H9 (cell line): ENCODE results near the gene S1PR3. TPM values are rescaled to one million over a fixed set of nuclear protein-coding genes. Genes with fewer than 3 reads are reported as not detected.

Source experiments
- DNase-seq: peaks from one replicate; pipeline ENCODE4 v3.0.0-alpha.2; 2017
- H2AFZ ChIP-seq: one replicate; pipeline ENCODE4 v1.6.1; 2013; ENCODE audit warnings: mild to moderate bottlenecking, low read length, control low read depth, moderate library complexity
- H2AK5ac ChIP-seq: 2 replicates; pipeline ENCODE4 v1.6.1; 2013; ENCODE audit warnings: low read length, control low read depth, mixed read lengths; ENCODE audit not compliant: insufficient read length
- H2BK120ac ChIP-seq: one replicate; pipeline ENCODE4 v1.6.1; 2013; ENCODE audit warnings: low read depth, mild to moderate bottlenecking, low read length, control low read depth, inconsistent platforms; ENCODE audit not compliant: poor library complexity, severe bottlenecking
- H2BK12ac ChIP-seq: 2 replicates; pipeline ENCODE4 v1.6.1; 2013; ENCODE audit warnings: low read length, control low read depth, mixed read lengths, low read depth; ENCODE audit not compliant: insufficient read length
- H2BK15ac ChIP-seq: 2 replicates; pipeline ENCODE4 v1.6.1; 2013; ENCODE audit warnings: low read depth, low read length, control low read depth
- H2BK20ac ChIP-seq: one replicate; pipeline ENCODE4 v1.6.1; 2013; ENCODE audit warnings: low read depth, mild to moderate bottlenecking, low read length, control low read depth, inconsistent platforms; ENCODE audit not compliant: poor library complexity, severe bottlenecking
- H2BK5ac ChIP-seq: 2 replicates; pipeline ENCODE4 v1.6.1; 2013; ENCODE audit warnings: low read length, control low read depth, mixed read lengths; ENCODE audit not compliant: insufficient read length
- H3K14ac ChIP-seq: 2 replicates; pipeline ENCODE4 v1.6.1; 2013; ENCODE audit warnings: low read length, control low read depth; ENCODE audit not compliant: insufficient read depth
- H3K18ac ChIP-seq: 2 replicates; pipeline ENCODE4 v1.6.1; 2013; ENCODE audit warnings: low read depth, mild to moderate bottlenecking, mixed read lengths, low read length, control low read depth; ENCODE audit not compliant: insufficient read length
- H3K23ac ChIP-seq: 2 replicates; pipeline ENCODE4 v1.6.1; 2013; ENCODE audit warnings: low read length, control low read depth, mixed read lengths, low read depth; ENCODE audit not compliant: insufficient read length
- H3K23me2 ChIP-seq: 2 replicates; pipeline ENCODE4 v1.6.1; 2013; ENCODE audit warnings: low read depth, mild to moderate bottlenecking, mixed read lengths, low read length, control low read depth; ENCODE audit not compliant: insufficient read length, poor library complexity, severe bottlenecking
- H3K27ac ChIP-seq: 2 replicates; pipeline ENCODE4 v1.5.1; 2013; ENCODE audit warnings: low read length, control low read depth, mixed read lengths, low read depth; ENCODE audit not compliant: insufficient read length
- H3K27me3 ChIP-seq: 2 replicates; pipeline ENCODE4 v1.6.1; 2013; ENCODE audit warnings: low read length, control low read depth, inconsistent platforms; ENCODE audit not compliant: insufficient read depth
- H3K4ac ChIP-seq: 2 replicates; pipeline ENCODE4 v1.6.1; 2013; ENCODE audit warnings: low read depth, mild to moderate bottlenecking, control low read depth, inconsistent platforms, low read length, moderate library complexity
- H3K4me1 ChIP-seq: 2 replicates; pipeline ENCODE4 v1.6.1; 2013; ENCODE audit warnings: low read length, control low read depth, inconsistent platforms; ENCODE audit not compliant: insufficient read depth
- H3K4me2 ChIP-seq: 2 replicates; pipeline ENCODE4 v1.6.1; 2013; ENCODE audit warnings: low read length, control low read depth, mixed read lengths; ENCODE audit not compliant: insufficient read length, insufficient read depth
- H3K56ac ChIP-seq: 2 replicates; pipeline ENCODE4 v1.6.1; 2013; ENCODE audit warnings: low read depth, mild to moderate bottlenecking, mixed read lengths, low read length, control low read depth; ENCODE audit not compliant: insufficient read length
- H3K79me1 ChIP-seq: 2 replicates; pipeline ENCODE4 v1.6.1; 2013; ENCODE audit warnings: low read depth, mild to moderate bottlenecking, moderate library complexity, low read length, control low read depth, inconsistent platforms; ENCODE audit not compliant: insufficient read depth, poor library complexity, severe bottlenecking
- H3K79me2 ChIP-seq: 2 replicates; pipeline ENCODE4 v1.6.1; 2013; ENCODE audit warnings: low read length, control low read depth, inconsistent platforms; ENCODE audit not compliant: insufficient read depth
- H3K9ac ChIP-seq: 2 replicates; pipeline ENCODE4 v1.6.1; 2013; ENCODE audit warnings: low read length, control low read depth, mixed read lengths; ENCODE audit not compliant: insufficient read length; ENCODE audit errors: extremely low read depth
- H3K9me3 ChIP-seq: one replicate; pipeline ENCODE4 v1.6.1; 2013; ENCODE audit warnings: low read depth, low read length, inconsistent platforms; ENCODE audit not compliant: control insufficient read depth
- H3T11ph ChIP-seq: one replicate; pipeline ENCODE4 v1.6.1; 2013; ENCODE audit warnings: mild to moderate bottlenecking, low read length, control low read depth, inconsistent platforms
- H4K20me1 ChIP-seq: one replicate; pipeline ENCODE4 v1.6.1; 2013; ENCODE audit not compliant: control insufficient read depth, insufficient read length, insufficient read depth
- H4K5ac ChIP-seq: 2 replicates; pipeline ENCODE4 v1.6.1; 2013; ENCODE audit warnings: low read depth, mild to moderate bottlenecking, mixed read lengths, low read length, control low read depth; ENCODE audit not compliant: insufficient read length
- H4K8ac ChIP-seq: replicated peaks from 2 replicates; pipeline ENCODE4 v1.6.1; 2013; ENCODE audit warnings: low read length, control low read depth, mixed read lengths, low read depth; ENCODE audit not compliant: insufficient read length
- H4K91ac ChIP-seq: 2 replicates; pipeline ENCODE4 v1.6.1; 2013; ENCODE audit warnings: low read depth, mild to moderate bottlenecking, moderate library complexity, mixed read lengths, low read length, control low read depth; ENCODE audit not compliant: insufficient read length
- H3K27ac Mint-ChIP-seq, 3 experiments: 2 replicates in 2 of 3; 3 replicates in 1 of 3; pipeline ENCODE4 v1.8.0; 2020 to 2021; ENCODE audit warnings: mixed read lengths in 3 of 3, mild to moderate bottlenecking in 1 of 3, moderate library complexity in 1 of 3
- H3K27me3 Mint-ChIP-seq: 2 replicates; pipeline ENCODE4 v1.8.0; 2021; ENCODE audit warnings: low read depth, mild to moderate bottlenecking, moderate library complexity, mixed read lengths
- H3K36me3 Mint-ChIP-seq, 3 experiments: 2 replicates in 2 of 3; 3 replicates in 1 of 3; pipeline ENCODE4 v1.8.0; 2020 to 2021; ENCODE audit warnings: low read depth in 3 of 3, mixed read lengths in 3 of 3; ENCODE audit not compliant: insufficient read depth in 1 of 3
- H3K4me1 Mint-ChIP-seq, 2 experiments: 2 replicates each; pipeline ENCODE4 v1.8.0; 2020; ENCODE audit warnings: mixed read lengths in 2 of 2
- H3K4me3 Mint-ChIP-seq, 2 experiments: 2 replicates in 1 of 2; 3 replicates in 1 of 2; pipeline ENCODE4 v1.8.0; 2020 to 2021; ENCODE audit warnings: mild to moderate bottlenecking in 2 of 2, mixed read lengths in 2 of 2, moderate library complexity in 1 of 2
- H3K9me3 Mint-ChIP-seq, 2 experiments: 2 replicates in 1 of 2; 3 replicates in 1 of 2; pipeline ENCODE4 v1.8.0; 2020; ENCODE audit warnings: mild to moderate bottlenecking in 2 of 2, mixed read lengths in 2 of 2, moderate library complexity in 1 of 2
- CTCF ChIP-seq: fragments of 200-600 bp; sonication (generic); conservative IDR thresholded peaks from 3 replicates; pipeline ENCODE4 v1.8.0; 2021; ENCODE audit warnings: antibody characterized with exemption, mild to moderate bottlenecking
- WGBS: extraction: QIAGEN DNeasy Blood & Tissue Kit; methylation state at CpG from one replicate; pipeline ENCODE4 v1.1.7; 2013; ENCODE audit warnings: missing lambda C conversion rate, low lambda C conversion rate, mixed read lengths; ENCODE audit not compliant: insufficient read length; ENCODE audit errors: extremely low coverage; 5-methylcytosine and 5-hydroxymethylcytosine counted together
- total RNA-seq: library from RNA; stranded (reverse); gene quantifications from 2 replicates; pipeline ENCODE4 v1.2.1, GENCODE V29; 2021

Gene S1PR3
- total RNA-seq, 1 experiment from 2014 or later = 3.3 TPM

GRCh38 chr9:89011683-89012082 is 20.4 kb downstream of the S1PR3 start:
- no peaks in the 10 kb centered on the region for H4K20me1 ChIP-seq
- Mint-ChIP-seq H3K4me3 (no peak overlapping the region), H3K27ac (peak overlapping the region in 1 of 3 experiments; percentile 4; a peak in 1 of 7 replicates), H3K36me3 (no peaks in the 10 kb centered on the region), H3K27me3 (no peaks in the 10 kb centered on the region), H3K9me3 (no peaks in the 10 kb centered on the region; a peak in 1 of 5 replicates), H3K4me1 (peaks cover 27 to 30% of the 10 kb centered on the region in 2 experiments)
- no peak overlapping the region for H3K23ac ChIP-seq
- no peak overlapping the region for H2AFZ ChIP-seq
- no peak overlapping the region for H2BK12ac ChIP-seq
- H3K27ac ChIP-seq = no peak overlapping the region
- DNase-seq = no peak
- H2BK5ac ChIP-seq = no peak overlapping the region
- H3K4me1 ChIP-seq = no peaks in the 10 kb centered on the region
- H3K4me2 ChIP-seq = no peak overlapping the region
- no peak overlapping the region for H2BK20ac ChIP-seq
- H3K14ac ChIP-seq = no peak overlapping the region
- no peak overlapping the region for H3K56ac ChIP-seq
- no CpG with 5 or more reads among the region's 2 CpGs for WGBS
- no peaks in the 10 kb centered on the region for H3K79me2 ChIP-seq
- no peak for TF ChIP-seq CTCF
- no peak overlapping the region for H4K8ac ChIP-seq
- H3T11ph ChIP-seq = no peak overlapping the region
- no peak overlapping the region for H3K18ac ChIP-seq
- H4K5ac ChIP-seq = no peak overlapping the region
- no peak overlapping the region for H2BK15ac ChIP-seq
- no peaks in the 10 kb centered on the region for H3K23me2 ChIP-seq
- no peaks in the 10 kb centered on the region for H3K9me3 ChIP-seq
- H3K4ac ChIP-seq = no peak overlapping the region
- no peaks in the 10 kb centered on the region for H3K79me1 ChIP-seq
- no peak overlapping the region for H4K91ac ChIP-seq
- no peaks in the 10 kb centered on the region for H3K27me3 ChIP-seq
- no peak overlapping the region for H2BK120ac ChIP-seq
- H3K9ac ChIP-seq = no peak overlapping the region
- no peak overlapping the region for H2AK5ac ChIP-seq
